GM19238 (cell line): Measurements from ENCODE around the gene TMEM127.
"Not testable (repeated sequence)": the region's sequence is repeated elsewhere in the genome, so short reads cannot be mapped to it uniquely, and the experiment has no call there.

ENCODE experiments used
- DNase-seq: peaks from one replicate; pipeline ENCODE4 v3.0.0; 2011; ENCODE audit warnings: low spot score; ENCODE audit not compliant: insufficient read length

The TMEM127 gene

DNA sequence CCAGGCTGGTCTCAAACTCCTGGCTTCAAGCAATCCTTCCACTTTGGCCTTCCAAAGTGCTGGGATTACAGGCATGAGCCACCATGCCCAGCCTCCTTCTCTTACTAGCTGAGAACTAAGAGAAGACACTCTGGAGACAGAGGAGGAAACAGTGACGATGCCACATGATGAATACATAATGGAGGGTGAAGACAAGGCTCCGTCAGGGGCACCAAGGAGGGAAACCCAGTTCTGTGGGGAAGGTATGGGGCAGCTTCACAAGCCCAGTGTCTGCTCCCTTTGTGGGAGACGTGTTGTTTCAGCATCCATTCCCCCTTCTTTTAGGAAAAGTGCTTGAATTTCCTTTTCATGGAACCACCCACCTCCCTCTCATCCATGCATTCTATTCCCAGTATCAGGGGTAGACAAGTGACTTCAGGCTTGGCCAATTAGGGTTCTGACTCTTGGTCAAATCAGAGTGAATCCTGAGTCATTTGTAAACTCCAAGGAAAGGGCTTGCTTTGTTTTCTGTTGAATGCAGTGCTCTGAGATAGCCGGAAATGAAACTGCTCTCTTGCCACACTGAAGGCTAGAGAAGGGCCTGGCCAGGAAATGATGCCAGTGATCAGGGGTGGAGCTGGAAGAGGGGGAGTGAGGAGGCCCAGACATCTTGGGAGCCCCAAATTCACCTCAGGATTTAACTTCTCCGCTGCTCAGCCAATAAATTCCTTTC lies 23.7 kb downstream of the TMEM127 start:
- DNase-seq = peak; percentile 62

DNA sequence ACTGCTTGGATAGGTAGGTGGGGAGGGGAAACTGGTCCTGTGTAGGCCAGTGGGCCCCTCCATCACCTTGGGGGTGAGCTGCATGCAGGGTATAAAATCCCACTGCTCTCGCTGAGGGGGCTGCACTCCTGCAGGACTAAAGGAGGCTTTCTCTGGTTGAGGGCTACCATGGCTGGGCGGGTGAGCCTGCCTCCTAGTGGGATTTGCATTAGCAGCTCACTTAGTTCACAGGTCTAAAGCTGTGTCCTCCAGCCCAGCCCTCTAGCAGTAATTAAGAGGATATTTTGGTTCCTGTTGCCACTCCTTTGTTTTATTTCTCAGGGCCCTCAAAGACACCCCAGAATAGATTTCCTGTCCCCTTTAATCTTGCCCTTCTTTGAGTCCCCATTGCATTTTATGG lies 24.6 kb downstream of the TMEM127 start:
- no peak for DNase-seq

DNA sequence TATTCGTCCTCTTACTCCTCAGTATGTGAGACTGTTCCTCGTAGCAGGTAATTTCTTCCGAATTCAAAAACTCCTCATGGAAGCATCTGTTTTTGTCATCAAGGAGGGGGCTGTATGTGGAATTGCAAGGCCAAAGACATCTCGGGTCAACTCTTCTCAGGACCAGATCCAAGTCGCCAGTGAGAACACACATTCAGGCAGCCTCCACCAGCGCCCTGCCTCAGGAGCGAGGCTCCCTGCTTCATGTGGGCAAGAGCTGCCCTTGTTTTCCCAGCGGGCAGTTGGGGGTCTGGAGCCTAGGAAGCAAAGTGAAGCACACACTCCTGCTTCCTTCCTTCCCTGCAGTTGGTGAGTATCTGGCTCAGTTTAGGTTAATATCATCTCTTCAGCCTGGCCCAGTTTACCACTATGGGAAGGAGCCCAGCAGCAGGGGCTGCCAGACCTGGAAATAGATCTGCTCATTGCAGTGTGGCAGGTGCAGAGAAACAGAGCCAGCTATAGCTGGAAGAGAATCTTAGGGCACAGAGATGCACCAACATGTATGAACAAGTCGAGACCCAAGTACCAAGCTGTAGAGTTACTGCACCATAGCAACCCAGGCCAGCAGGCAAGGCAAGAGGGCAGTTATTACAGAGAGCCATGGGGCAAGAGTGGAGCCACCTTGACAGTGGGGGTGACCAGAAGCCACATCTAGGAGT lies 25.3 kb downstream of the TMEM127 start:
- DNase-seq = no peak

DNA sequence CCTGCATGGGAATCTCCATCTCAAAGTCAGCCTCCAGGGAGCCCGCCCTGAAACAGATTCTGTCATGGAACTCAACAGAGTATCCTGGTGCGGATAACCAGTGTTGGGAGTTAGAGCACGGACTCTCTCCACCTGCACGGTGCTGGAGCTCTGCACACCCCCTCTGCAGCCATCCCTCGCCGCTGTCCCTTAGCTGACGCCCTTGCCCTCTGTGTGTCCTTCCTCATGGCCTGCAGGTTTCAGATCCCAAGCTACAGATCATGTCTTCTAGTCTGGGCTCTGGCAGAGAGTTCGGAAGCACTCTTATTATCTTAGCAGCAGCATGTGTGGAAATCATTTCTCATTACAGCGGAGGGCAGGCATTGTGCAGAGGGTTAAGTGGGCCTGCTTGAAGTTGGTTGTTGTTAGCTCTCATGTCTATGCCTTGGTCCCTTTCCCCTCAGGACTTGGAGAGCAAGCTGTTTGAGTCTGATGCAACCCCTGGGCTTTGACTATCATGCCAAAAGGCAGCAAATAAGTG lies 26.0 kb downstream of the TMEM127 start:
- DNase-seq = no peak

DNA sequence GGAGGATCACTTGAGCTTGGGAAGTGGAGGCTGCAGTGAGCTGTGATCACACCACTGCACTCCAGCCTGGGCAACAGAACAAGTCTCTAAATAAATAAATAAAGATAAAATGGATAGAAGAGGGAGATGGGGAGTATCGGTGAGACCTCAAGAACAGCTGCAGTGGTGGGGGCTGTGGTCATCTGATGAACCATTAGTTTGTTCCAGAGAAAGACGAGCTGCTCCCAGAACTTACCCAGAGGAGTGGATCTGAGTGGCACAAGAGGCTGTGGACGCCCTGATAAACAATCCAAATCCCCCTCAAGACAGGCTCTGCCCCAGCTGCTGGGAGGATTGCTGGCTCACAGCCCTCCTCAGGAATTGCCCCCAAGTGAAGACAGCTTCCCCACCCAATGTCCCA lies 26.7 kb downstream of the TMEM127 start:
- DNase-seq = no peak

DNA sequence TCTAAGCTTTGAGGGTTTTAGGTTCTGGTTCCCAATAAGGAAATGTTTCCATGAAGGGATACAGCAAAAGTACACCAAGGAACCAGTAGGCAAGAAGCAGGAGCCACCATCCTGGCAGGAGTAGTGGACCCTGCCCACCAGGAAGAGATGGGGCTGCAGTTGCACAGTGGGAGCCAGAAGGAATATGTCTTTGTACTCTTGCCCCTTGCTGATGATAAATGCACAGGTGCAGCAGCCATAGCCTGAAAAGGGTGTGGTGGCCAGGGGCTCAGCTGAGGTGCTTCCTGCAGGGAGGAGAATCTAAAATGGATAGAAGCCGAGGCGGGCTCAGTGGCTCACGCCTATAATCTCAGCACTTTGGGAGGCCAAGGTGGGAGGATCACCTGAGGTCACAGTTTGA lies 27.5 kb downstream of the TMEM127 start:
- no peak for DNase-seq

DNA sequence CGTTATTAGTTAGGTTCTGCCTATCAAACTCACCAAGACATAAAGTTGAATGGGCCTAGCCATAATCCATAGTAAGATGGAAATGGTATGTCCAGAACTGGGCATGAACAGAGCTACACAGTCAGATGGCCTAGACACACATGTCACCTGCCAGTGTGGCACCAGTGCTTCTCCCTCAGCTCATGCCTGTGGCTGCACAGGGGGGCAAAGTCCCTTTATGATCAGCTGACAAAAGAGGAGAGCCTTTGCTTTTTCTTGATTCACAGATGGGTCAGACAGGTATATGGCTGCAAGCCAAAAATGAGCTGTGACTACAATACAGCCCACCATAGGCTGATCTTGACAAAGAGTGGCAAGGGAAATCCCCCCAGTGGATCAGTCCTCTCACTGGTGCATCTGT lies 28.9 kb downstream of the TMEM127 start:
- no peak for DNase-seq

DNA sequence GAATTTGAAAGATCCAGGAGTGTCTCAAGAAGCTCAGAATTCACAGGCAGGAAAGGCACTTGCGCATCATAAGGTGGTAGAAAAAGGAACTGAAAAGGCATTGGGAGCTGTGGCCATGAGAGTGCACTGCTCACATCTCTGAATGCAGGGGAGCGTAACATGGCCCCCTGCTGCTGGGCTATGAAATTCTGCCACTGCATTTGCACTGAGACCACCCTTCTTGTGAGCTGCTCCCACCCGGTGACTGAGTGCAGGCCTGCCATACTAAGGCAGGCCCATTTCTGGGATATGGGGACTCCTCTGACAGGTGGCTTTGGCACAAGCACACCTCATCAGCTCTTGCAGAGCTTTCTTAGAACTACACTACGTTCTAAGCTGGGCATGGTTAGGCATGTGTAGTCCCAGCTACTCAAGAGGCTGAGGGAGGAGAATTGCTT lies 31.9 kb downstream of the TMEM127 start:
- DNase-seq = peak; percentile 49

DNA sequence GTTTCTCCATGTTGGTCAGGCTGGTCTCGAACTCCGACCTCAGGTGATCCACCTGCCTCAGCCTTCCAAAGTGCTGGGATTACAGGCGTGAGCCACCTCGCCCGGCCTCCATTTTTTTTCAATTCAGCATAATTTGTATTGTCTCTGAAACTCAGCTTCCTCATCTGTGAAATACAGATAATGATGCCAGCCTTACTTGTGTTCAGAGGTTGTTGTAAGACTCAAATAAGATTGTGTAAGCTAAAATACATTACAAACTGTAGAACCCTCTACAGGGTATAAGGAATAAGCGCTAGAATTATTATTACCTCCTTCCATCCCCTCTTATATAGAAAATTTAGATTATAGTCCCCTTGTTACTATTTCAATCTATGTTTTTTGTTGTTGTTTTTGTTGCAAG lies 32.4 kb downstream of the TMEM127 start:
- no peak for DNase-seq

DNA sequence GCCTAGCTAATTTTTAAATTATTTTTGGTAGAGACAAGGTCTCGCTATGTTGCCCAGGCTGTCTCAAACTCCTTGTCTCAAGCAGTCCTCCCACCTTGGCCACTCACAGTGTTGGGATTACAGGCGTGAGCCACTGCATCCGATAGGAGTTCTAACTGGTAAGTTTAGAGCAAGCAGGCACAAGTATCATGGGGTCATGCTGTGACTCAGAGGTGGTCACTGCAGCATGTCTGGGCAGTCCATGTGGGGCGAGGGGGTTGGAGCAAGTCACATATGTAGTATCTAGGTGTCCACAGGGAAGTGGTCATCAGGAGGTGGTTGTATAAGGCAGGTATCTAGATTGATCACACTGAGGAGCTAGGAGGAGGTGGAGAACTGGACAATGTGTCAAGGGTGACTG lies 34.5 kb downstream of the TMEM127 start:
- no peak for DNase-seq

DNA sequence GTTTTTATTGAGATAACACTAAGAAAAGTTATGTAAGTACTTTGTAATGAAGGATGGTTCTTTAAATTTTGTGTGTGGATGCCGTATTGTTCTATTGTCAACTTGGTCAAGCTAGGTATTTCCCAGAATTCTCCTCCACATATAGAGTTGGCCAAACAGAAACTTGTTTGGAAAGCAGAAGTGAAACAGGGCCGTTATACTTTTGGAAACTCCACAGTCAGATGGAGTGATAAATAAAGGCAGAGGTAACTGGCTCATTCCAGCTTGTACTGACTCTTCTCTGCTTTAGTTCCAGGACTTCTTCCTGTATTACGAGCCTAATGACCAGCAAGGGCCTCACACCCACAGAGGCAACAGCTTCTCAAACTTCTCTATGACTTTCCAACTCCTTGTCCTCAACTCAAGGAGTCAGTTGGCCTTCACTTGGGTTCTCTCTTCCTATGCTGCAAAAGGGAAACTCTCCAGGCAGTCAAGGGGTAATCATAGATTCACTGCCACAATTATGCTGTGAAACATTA lies 40.7 kb downstream of the TMEM127 start:
- no peak for DNase-seq

DNA sequence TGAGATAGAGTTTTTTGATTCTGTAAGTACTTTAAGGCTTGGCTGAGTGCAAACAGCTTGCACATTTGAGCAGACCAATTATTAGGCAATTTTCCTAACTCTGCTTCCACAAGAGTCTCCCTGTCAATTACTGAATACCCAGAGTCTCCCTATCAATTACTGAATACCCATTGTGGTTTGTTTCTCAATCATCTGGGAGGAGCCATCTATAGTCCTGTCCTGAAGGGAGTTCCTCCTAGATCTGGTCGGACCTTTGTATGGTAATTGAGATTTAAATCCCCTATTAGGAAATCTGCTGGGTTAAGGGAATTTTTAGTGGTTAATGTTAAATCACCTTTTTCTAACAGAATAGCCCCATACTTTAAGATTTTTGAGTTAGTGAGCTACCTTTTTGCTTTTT lies 44.7 kb downstream of the TMEM127 start:
- DNase-seq = not testable (repeated sequence)

DNA sequence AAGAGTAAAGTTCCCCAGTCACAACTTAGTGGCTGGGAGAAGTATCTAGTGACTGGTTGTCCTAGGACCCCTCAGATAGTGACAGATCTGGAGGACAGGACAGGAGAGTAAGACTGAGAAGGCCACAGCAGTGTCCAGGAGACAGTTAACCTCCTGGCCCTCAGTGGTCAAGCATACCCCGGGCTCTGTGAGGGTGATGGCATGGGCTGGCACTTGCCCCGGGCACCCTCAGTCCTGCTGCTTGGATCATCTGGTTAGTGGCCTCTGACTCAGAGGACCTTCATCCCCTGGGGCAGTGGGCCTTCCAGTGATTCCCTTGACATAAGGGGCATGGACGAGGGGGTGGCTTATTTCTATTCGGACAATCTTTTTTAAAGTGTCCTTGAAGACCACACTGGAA lies 45.8 kb downstream of the TMEM127 start:
- DNase-seq = not testable (repeated sequence)

DNA sequence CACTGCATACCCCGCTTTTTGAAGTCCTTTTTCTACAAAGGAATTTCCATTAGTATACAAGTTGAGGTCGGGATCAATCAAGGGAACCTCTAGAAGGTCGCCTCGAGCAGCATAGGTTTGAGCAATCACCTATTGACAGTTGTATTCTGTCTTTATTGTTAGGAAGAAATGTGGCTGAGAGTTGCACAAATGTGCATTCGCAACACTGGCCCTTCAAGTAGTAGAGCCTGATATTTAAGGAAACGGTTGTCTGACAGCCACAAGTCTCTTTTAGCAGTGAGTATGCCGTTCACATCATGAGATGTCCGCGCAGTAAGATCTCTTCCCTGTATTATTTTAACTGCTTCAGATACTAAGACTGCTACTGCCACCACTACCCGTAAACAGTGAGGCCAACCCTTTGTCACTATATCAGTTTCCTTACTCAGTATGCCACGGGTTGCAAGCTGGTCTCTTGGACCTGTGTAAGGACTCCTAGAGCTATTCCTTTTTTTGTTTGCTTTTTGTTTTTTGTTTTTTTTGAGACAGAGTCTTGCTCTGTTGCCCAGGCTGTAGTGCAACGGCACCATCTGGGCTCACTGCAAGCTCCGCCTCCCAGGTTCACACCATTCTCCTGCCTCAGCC lies 47.2 kb downstream of the TMEM127 start:
- DNase-seq = no peak

DNA sequence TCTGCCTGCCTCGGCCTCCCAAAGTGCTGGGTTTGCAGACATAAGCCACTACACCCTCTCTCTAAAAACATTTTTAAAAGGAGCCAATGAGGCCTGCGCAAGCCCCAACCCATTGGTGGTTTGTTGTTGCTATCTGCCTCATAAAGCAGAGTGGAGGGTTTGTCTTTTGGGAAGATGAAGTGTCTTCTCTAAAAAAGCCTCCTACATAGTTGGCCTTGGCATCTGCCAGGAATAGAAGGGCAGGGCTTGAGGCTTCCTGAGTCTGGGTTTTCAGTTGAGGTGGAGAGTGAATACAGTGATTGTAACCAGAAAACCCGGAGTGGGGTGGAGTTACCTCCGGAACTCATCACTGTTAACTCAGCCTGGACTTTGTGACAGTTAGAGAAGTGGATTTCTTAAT lies 51.2 kb downstream of the TMEM127 start:
- DNase-seq = no peak

DNA sequence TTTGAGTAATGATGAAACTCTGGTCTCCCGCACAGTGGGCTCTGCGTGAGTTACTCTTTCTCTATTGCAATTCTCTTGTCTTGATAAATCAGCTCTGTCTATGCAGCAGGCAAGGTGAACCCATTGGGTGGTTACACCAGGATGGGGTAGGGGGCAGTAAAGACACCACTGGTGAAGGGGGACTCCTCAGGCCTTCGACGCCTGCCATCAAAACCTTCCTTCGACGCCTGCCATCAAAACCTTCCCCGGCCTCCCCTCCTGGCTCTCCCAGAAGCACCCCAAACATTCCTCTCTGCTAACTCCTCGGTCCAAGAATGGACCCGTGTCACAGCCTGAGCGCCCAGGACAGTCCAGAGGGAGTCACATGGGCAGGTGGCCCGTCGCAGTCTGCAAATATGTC lies 52.4 kb downstream of the TMEM127 start:
- no peak for DNase-seq

DNA sequence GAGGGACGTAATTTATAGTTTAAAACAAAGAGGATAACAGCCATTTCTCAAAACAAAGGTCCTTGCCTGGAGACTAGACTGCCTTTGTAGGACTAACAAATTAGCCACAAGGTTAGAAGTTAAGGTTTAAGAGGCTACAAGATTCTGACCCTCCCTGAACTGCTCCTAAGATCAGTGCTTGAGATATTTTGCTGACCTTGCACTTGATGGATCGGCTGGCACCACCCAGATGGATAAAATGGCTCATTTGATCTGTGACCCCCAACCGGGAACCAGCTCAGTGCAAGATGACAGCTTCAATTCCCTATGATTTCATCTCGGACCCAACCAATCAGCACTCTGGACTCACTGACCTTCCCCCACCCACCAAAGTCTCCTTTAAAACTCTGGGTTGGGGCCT lies 53.5 kb downstream of the TMEM127 start:
- no peak for DNase-seq

DNA sequence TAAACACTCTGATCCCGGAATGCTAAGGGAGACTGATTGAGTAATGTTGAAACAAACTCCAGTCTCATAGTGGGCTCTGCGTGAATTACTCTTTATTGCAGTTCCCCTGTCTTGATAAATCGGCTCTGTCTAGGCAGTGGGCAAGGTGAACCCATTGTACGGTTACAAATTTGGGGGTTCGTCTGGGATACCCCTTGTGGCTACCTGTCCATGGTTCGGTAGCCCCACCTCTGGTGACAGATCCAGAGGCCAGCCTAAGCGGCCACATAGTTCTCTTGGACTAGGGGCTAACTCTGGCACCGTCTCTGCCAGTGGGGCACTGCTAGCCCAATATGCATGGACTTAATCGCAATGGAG lies 56.1 kb downstream of the TMEM127 start:
- no peak for DNase-seq

DNA sequence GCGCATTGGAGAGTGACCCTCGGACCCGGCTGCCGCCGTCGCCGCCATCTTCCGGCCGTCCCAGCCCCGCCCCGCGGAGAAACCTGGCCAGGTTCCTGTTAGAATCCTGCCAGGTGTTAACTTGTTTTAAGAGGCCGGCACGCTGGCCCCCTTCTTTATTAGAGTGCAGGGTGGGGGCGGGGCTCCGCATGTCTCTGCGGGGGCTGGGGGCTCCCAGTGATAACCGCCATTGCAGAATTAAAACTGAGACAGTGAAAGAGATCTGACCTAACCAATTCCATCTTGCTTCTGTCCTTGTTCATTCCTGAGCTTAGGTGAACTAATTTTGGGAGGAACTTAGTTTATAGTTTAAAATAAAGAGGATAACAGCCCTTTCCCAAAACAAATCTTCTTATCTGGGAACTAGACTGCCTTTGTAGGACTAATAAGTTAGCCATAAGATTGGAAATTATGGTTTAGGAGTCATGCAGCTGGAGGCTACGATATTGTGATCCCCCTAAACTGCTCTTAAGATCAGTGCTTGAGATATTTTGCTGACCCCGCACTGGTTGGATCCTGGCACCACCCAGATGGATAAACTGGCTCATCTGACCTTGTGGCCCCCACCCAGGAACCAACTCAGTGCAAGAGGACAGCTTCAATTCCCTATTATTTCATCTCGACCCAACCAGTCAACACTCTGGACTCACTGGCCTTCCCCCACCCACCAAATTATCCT lies 56.6 kb downstream of the TMEM127 start:
- DNase-seq = no peak

DNA sequence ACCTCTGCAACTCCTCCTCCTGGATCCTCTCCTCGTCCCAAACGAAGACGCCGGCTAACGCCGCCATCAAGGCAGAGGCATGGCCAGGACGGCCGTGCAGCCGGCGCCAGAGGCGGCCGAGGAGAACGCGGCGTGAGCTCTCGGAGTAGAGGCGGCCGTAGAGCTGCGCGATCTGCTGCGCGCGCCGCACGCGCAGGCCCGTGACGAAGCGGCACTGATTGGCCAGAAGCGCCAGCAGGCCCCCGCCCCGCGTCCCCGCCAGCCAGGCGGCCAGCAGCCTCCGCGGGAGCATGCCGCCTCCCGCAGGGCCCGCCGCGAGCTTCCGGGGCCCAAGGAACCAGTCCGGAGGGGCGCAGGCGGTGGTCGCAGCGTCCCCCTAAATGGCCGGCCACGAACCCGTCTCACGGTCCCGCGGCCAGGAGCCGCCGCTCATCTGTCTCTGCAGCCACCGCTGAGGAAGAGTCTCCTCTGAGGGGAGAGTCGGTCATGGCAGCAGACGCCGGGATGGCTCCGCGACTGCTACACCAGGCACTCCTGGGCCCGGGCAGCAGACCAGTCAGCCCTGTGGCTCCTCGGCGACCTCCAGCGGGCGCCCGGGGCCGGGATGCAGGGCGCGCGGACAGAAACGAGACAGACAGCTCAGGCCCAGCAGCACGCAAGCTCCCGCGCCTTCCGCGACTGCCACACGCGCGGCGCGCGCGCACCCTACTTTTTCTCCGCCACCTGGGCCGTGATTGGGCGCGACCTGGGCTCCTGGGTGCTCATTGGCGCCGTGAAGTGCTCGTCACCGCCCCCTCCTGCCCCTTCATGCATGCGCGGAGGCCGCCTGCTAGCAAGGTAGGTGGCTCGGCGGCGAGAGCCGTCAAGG lies 57.4 kb downstream of the TMEM127 start, which contains the start of gene STARD7:
TSS of gene STARD7 (minus strand) at position 685 of the 868 bp plus-strand sequence. CDS start at position 292, 393 bp downstream.
- peak; percentile 93 for DNase-seq

DNA sequence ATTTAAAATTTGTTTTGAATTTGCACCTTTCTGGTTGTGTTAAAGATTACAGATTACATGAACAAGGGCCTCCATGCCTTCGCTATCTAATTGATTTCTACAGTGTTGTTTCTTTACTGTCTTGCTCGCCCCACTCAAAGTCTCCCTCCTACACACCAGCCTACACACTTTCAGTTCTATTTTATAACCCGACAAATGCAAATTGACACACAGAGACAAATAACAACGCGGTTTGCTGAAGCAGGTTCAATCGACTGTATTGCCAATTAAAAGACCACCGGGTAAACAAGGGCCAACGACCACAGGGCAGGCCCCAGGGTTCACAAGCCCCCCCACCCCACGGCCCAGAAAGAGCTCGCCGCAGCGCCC lies 58.0 kb downstream of the TMEM127 start:
- DNase-seq = no peak
